GM21737 (cell line): ENCODE results near the gene TCEAL5.
"Not testable (repeated sequence)": the region's sequence is repeated elsewhere in the genome, so short reads cannot be mapped to it uniquely, and the experiment has no call there.

Source experiments
- ATAC-seq: cut with Tn5 transposase; IDR thresholded peaks from one replicate; pipeline ENCODE4 v1.9.1; 2021; ENCODE audit warnings: mild to moderate bottlenecking, moderate library complexity; ENCODE audit not compliant: unreplicated experiment

The TCEAL5 gene

DNA sequence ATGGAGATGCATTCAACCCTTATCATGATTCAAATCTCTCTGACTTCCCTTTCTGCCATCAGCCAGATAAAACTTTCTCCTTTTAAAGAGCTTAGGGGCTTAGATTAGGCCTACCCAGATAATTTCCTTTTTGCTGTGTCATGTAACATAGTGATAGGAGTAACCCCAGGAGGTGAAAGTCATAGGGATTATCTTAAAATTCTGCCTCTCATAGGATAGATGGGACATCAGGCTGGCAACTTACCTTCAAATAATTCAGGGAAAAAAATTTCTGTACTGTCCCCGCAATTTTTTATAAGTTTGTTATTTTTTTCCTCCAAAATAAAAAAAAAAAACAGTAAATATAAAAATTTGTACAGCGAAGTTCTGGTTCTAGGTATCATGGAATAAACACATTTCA, 40.9 kb downstream of the TCEAL5 start:
- not testable (repeated sequence) for ATAC-seq

GRCh38 chrX:103234869-103235268, 41.7 kb downstream of the TCEAL5 start:
- no peak for ATAC-seq

GRCh38 chrX:103233263-103233662, 43.3 kb downstream of the TCEAL5 start:
- ATAC-seq = no peak

DNA sequence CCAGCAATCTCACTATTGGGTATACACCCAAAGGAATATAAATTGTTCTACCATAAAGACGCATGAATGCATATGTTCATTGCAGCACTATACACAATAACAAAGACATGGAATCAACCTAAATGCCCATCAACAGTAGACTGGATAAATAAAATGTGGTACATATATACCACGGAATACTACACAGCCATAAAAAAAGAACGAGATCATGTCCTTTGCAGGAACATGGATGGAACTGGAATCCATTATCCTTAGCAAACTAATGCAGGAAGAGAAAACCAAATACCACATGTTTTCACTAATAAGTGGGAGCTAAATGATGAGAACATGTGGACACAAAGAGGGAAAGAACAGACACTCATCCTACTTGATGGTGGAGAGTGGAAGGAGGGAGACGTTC, 50.6 kb downstream of the TCEAL5 start:
- ATAC-seq = not testable (repeated sequence)
